HG02938 (cell line): ENCODE data around the gene ZNRF3.

Experiments
- ATAC-seq: cut with Tn5 transposase; IDR thresholded peaks from one replicate; pipeline ENCODE4 v1.9.1; 2021; ENCODE audit warnings: mild to moderate bottlenecking, moderate library complexity; ENCODE audit not compliant: unreplicated experiment

The ZNRF3 gene

GRCh38 chr22:28980326-28980725, 97.0 kb downstream of the ZNRF3 start:
- ATAC-seq, result no peak

- ATAC-seq, result no peak
Measured at GRCh38 chr22:28981818-28982499, 98.6 kb downstream of the ZNRF3 start.

- no peak for ATAC-seq
Measured at GRCh38 chr22:28983190-28983589, 99.8 kb downstream of the ZNRF3 start.

- ATAC-seq, result no peak
Measured at GRCh38 chr22:28983788-28984441, 100.5 kb downstream of the ZNRF3 start.

GRCh38 chr22:28984482-28985158, 101.2 kb downstream of the ZNRF3 start:
- no peak for ATAC-seq

DNA sequence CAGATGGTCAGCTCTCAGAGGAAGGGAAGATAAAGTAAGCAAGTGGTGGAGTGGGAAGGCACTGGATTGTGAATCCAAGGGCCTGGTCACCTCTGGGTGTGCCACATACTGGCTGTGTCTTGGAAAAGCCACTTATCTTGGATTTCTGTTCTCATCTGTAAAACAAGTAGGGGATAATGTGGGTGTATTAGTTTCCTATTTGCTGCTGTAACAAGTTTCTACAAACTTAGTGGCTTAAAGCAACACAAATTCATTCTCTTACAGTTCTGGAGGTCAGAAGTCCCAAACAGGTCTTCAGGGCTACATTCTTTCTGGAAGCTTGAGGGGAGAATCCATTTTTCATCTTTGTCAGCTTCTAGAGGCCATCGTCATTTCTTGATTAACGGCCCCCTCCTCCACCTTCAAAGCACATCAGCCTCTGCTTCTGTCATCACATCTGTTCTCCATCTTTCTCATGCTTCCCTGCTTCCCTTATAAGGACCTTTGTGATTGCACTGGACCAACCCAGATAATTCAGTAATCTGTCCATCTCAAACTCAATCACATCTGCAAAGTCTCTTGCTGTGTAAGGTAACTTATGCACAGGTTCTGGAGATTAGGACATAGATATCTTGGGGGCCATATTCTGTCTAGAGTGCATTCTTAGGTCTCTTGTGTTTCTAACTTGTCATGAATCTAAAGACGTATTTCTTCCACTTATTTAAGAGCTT, 102.4 kb downstream of the ZNRF3 start:
- no peak for ATAC-seq

DNA sequence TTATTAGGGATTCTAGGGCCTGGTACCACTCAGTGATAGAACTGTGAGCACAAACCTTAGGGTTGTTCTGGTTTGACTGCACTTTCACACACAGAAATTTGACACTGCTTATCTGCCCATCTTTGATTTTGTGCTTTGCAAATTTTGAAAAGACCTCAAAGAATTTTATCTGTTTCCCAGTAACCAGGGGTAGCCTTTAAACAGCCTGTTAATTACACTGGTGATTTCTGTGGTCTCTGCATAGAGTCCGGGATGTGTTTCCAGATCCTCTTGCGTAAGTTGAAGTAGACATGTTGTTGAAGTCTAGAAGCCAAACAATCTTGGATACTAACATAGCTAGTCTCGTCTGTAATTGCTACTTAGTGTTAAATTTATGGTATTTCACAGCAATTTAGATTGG, 103.0 kb downstream of the ZNRF3 start:
- ATAC-seq, result no peak

- ATAC-seq, result no peak
Measured at GRCh38 chr22:28988457-28988856, 105.1 kb downstream of the ZNRF3 start.

- no peak for ATAC-seq
Measured at GRCh38 chr22:28989035-28989464, 105.7 kb downstream of the ZNRF3 start.

DNA sequence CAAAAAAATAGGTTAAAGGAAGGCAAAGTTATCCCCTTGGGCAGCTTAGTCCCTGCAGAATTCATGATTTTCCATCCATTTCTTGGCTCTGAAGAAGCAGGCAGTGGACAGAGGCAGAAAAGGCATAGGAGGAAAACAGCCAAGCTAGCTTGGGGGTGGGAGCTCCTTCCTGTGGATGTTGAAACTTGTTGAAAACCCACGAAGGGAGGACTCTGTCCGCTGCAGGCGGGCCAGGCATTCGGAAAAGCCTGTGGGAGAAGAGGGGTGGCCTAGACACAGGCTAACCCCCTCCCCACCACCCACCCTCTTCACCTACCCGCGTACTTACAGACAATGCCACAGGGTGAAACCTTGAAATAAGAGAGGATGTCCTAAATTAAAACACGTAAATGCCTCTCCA, 106.1 kb downstream of the ZNRF3 start:
- no peak for ATAC-seq

DNA sequence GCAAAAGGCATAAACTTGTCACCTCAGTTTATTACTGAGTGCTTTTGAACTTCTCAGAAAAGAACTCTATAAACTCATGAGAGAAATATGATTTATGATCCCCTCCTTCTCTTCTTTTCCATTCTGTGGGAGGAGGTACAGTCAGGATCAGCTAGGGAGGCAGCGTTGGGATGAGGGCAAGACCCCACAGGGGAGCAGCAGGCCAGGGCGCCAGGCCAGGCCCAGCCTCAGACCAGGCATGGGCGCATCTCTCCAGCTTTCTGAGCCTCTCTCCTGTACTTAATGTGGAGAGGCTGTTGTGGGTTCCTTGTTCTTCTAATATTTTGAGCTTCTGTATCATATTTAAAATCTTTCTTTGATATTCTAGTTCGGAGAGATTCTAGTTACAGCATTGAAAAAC, 106.5 kb downstream of the ZNRF3 start:
- no peak for ATAC-seq

- no peak for ATAC-seq
Measured at GRCh38 chr22:28992565-28993356, 109.4 kb downstream of the ZNRF3 start.

GRCh38 chr22:28994522-28994921, 111.2 kb downstream of the ZNRF3 start:
- ATAC-seq, result no peak

- no peak for ATAC-seq
Measured at GRCh38 chr22:28995551-28995950, 112.2 kb downstream of the ZNRF3 start.

DNA sequence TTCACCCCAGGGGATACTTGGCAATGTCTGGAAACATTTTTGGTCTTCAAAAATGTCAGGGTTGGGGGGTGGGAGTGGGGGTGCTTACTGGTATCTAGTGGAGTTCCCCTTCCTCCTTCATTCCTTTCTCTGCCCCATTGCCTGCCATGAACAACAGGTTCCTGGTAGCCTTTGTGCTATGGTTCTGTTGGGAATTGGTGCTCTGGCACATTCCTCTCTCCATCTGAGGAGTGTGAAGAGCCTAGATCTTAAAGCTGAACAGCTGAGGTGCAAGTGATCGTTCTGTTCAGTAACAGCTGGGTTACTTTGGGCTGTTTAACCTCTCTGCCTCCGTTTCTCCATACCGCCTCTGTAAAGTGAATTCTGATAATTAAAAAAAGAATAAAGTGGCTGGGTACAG, 114.0 kb downstream of the ZNRF3 start:
- ATAC-seq, result no peak

- no peak for ATAC-seq
Measured at GRCh38 chr22:28998681-28999080, 115.3 kb downstream of the ZNRF3 start.

- no peak for ATAC-seq
Measured at GRCh38 chr22:28999510-28999909, 116.1 kb downstream of the ZNRF3 start.

- ATAC-seq, result no peak
Measured at GRCh38 chr22:28999919-29000556, 116.7 kb downstream of the ZNRF3 start.

- ATAC-seq, result no peak
Measured at GRCh38 chr22:29000641-29001040, 117.3 kb downstream of the ZNRF3 start.

DNA sequence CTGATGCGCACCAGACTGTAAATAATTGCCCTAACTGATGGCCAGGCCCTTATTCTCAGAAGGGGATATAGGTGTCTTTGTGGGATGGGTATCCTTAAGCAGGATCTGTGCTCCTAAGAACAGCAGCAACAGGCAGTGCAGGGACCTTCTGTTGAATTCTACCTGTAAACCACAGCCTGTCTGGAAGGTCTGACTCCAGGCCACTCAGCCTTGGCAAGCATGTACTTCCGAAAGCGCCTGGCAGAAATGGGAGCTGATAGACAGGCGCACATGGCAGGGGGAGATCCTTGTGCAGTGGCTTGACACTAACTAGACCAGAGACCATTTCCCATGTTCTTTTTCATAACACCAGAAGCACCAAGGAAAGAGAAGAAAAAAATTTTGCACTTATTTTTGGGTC, 119.2 kb downstream of the ZNRF3 start:
- ATAC-seq, result no peak
